Stimulated activated CD8-positive, alpha-beta memory T cell treated with anti-CD3 and anti-CD28 coated beads, Interleukin-7, amount 100 ng/mL, for 4 hours (primary cell): ENCODE data around the gene ANKRD33B.
"Not testable (repeated sequence)": the region's sequence is repeated elsewhere in the genome, so short reads cannot be mapped to it uniquely, and the experiment has no call there.

ENCODE experiments used
- DNase-seq, 2 donors: peaks; one replicate each; pipeline ENCODE4 v3.0.0-alpha.2; 2020; ENCODE audit warnings: low read depth in 2 of 2

The ANKRD33B gene

DNA sequence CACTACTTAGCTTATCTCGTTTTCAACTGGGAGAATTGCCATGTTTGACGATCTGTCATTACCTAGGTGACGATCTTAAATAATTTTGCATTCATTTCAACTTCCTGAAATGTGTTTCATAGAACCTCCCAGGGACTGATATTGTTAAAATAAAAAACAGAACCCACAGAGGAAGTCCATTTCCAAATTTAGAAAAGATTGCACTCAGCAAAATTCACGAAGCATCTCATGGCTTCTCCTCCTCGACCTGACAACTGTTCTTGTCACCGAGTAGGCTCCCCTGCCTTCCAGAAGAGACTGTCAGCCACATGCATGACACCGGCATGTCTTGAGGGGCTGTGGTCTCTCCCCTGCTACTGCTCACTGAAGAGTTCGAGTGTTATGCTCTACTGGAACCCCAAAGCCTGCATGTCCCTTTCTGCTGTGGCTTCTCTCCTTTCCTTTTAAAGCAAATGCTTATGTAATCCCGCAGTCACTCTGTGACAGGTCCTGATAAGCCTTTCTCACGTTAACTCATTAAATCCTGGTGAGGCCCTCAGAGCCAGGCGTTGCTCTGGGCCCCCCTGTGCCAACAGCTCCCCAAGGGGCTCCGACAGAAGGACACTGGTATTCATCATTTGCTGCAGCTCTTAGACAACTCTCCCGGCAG lies 26.8 kb upstream of the ANKRD33B start:
- no peak for DNase-seq

DNA sequence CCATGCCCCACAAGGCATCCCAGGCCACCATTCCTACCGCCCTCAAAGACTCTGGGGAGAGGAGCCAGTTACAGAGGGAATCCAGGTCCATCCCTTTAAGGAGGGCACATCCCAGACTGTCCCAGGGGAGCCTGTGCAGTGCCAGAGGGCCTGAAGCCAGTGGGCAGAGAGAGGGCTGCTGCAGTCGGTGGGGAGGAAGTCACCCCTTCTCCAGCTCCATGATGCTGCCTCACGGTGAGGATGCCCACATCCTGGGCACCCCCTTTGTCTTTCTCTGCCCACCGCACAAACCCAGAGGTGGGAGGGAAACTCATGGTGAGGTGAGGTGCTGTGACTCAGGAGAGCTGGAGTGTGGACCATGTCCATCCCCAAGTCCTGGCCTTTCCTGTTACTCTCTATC lies 26.2 kb upstream of the ANKRD33B start:
- no peak for DNase-seq

DNA sequence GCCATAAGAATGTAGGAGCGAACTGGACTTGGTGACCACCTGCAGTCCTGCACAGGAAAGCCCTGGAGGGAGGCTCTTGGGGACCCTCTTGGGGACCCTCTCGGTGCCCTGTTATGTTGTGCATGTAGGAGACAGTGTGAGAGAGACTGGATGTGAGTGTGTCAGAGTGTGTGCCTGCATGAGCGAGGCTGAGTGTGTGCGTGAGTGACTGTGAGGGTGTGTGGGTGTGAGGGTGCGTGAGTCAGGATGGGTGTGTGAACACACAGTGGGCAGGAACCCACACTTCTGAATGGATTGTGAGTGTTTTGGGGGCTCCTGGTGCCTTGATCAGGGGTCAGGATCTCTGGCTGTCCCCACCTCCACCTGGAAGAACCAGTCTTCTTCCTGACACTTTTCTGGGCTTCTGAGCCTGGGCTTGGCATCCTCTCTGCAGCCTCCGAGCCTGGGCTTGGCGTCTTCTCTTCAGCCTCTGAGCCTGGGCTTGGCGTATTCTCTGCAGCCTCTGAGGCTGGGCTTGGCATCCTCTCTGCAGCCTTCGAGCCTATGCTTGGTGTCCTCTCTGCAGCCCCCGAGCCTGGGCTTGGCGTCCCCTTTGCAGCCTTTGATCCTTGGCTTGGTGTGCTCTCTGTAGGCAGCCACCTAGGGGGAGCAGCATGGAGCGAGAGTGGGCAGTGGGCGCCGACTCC lies 25.6 kb upstream of the ANKRD33B start:
- no peak for DNase-seq

DNA sequence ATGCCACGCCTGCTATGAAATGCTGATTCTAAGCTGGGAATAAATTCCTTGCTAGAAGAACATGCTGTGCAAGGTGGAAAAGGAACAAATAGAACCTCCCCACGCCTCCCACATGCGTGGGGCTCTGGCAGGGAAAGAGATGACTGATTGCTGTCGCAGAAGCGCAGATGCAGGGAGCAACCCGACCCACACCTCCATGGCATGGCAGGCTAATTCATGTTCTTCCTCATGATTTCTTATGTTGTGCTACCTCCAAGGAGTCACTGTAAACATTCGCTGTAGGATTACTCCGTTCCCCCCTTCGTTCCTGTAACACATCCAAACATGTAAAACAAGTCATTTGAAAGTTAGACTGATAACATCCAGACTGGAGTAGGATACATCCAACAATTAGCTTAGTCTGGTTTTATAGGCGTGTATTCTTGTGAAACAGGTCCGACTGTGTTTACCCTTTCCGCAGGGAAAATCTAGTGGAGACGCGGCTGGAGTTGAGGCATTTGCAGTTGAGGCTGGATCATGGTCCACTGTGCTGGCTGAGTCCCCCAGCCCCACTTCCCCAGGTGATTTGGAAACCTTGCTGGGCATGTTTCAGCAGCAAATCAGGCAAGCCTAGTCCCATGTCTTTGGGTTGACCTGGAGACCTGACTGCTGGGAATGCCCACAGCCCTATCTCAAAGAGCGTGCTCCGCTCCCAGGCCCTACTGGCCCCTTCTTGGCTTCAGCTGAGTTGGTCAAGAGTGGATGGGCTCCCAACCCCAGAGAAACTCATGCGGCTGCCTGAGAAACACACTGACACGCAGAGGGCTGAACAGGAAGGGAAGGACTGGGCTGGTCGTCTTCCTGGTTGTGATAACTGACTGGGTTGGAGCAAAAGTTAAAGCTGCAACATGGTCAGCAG lies 24.8 kb upstream of the ANKRD33B start:
- no peak for DNase-seq

DNA sequence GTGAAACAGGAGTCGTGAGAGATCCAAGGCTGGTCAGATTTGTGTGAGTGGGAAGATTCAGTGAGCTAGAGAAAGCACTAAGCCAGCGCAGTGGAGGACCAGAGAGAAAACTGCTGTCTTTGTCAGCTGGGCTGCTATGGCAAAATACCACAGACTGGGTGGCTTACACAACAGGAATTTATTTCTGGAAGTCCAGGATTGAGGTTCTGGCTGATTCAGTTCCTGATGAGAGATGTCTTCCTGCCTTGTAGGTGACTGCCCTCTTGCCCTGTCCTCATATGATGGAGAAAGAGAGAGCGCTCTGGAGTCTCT lies 24.2 kb upstream of the ANKRD33B start:
- DNase-seq, result no peak

DNA sequence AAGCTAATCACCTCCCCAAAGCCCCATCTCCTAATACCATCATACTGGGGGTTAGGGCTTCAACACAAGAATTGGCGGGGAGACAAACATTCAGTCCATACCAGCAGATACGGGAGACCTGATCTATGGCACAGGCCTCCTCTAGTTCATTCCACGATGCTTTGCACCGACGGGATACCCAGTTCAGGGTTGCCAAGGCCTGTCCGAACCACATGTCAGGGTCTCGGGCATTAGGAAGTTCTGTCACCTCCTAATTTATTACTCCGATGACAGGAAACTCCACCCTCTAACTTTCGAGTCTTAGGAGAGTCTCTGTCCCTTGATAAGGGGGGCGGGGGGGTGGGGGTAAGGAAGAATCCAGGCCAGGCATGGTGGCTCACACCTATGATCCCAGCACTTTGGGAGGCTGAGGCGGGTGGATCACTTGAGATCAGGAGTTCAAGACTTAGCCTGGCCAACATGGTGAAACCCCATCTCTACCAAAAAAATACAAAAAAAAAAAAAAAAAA lies 23.8 kb upstream of the ANKRD33B start:
- no peak for DNase-seq

DNA sequence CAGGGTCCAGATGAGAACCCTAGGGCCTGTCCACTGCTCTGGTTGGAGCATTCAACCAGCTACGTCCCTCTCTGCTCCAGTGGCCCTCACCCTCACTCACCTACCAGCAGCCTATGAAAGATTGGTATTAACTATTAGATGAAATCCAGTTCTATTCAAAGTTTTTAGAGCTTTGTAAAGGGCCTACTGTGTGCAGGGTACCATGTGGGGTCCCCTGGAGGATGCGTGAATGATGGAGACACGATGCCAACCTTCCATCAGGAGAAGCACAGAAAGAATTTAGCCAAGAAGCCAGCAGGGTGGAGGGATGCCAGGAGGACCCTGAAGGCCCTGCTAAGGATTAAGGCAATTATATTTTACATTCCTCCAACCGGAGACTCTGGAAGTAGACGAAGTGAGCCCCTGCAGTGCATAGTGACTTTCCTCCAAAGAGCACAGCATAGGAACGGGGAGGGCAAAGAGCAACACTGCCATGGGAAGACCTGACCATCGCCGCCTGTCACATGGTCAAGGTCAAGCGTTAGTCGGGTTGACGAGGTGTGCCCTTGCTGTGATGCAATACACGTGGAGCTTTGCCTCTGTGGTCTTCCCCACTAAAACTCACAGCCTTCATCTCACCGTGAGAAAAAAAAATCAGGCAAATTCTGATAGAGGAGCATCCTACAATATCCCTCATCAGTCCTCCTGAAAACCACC lies 22.8 kb upstream of the ANKRD33B start:
- no peak for DNase-seq

DNA sequence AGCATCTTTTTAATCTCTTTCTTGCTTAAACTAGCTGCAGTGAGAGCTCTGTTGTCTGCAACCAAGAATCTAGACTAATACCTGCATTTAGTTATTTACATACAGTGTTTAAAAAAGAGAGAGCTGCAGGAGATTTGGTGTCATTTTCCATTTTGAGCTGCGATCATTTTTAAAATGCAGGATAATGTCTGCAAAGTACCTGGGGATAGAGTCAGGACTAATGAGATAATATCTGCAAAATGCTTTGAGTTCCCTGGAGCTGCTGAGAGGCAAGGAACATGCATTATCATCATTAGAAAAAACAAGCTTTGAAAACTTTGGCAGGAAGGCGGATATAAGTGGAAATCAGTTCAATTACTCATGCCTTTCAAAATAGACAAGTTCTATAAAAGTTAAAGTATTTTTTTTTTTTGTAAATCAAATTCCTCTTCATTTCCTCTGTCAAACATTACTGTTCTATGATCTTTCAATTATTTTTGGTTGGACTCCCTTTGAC lies 21.8 kb upstream of the ANKRD33B start:
- no peak for DNase-seq

DNA sequence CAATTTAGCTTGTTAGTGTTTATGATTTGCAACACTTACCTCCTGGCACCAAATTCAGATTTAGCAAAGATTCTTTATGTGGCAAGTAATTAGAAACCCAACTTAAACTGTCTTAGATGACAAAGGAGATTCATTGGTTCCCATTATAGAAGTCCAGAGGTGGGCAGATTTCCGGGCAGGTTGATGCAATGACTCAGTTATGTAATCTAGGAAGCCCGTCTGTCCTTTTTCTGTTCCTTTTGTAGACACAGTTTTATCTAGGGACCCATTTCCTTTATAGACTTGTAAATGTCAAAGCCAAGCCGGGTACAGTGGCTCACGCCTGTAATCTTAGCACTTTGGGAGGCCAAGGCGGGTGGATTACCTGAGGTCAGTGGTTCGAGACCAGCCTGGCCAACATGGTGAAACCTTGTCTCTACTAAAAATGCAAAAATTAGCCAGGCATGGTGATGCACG lies 20.3 kb upstream of the ANKRD33B start:
- no peak for DNase-seq

DNA sequence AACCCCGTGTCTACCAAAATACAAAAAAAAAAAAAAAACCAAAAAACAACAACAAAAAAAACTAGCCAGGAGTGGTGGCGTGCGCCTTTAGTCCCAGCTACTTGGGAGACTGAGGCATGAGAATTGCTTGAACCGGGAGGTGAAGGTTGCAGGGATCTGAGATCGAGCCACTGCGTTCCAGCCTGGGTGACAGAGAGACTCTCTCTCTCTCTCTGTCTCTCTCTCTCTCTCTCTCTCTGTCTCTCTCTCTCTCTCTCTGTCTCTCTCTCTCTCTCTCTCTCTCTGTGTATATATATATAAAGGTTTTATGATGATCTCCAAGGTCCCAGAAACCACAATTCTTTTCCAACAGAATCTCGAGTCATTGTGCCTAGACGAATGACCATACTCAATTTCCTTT lies 18.8 kb upstream of the ANKRD33B start:
- DNase-seq, result no peak

DNA sequence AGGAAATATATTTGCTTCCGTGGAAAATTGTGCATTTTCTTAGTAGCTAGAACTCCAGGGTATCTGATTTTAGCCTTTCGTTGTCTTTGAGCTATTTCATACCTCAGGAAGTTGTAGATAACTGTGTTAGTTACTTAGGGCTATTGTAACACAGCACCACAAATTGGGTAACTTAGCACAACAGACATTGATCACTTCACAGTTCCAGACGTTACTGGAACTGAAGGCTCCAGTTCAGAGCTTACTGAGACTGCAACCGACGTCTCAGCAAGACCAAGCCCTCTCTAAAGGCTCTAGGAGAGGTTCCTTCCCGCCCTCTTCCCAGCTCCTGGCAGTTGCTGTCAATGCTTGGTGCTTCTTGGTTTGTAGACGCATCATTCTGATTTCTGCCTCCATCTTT lies 17.7 kb upstream of the ANKRD33B start:
- DNase-seq, result no peak

DNA sequence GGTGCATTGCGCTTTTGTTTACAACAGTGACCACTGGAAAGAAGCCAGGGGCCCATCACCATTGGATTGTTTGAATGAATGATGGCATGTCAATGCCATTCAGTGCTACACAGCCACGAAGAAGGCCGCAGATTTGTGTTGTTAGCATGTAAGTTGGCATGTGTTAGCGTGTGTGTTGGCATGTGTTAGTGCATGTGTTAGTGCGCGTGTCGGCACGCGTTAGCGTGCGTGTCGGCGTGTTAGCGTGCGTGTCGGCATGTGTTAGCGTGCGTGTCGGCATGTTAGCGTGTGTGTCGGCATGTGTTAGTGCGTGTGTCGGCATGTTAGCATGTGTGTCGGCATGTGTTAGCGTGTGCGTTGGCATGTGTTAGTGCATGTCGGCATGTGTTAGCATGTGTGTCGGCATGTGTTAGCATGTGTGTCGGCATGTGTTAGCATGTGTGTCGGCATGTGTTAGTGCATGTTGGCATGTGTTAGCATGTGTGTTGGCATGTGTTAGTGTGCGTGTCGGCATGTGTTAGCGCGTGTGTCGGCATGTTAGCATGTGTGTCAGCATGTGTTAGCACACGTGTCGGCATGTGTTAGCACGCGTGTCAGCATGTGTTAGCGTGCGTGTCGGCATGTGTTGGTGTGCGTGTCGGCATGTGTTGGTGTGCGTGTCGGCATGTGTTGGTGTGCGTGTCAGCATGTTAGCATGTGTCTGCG lies 15.3 kb upstream of the ANKRD33B start:
- no peak for DNase-seq

DNA sequence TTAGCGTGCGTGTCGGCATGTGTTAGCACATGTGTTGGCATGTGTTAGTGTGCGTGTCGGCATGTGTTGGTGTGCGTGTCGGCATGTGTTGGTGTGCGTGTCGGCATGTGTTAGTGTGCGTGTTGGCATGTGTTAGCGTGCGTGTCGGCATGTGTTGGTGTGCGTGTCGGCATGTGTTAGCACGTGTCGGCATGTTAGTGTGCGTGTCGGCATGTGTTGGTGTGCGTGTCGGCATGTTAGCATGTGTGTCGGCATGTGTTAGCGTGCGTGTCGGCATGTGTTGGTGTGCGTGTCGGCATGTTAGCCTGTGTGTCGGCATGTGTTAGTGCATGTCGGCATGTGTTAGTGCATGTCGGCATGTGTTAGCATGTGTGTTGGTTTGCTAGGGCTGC lies 14.8 kb upstream of the ANKRD33B start:
- not testable (repeated sequence) for DNase-seq

DNA sequence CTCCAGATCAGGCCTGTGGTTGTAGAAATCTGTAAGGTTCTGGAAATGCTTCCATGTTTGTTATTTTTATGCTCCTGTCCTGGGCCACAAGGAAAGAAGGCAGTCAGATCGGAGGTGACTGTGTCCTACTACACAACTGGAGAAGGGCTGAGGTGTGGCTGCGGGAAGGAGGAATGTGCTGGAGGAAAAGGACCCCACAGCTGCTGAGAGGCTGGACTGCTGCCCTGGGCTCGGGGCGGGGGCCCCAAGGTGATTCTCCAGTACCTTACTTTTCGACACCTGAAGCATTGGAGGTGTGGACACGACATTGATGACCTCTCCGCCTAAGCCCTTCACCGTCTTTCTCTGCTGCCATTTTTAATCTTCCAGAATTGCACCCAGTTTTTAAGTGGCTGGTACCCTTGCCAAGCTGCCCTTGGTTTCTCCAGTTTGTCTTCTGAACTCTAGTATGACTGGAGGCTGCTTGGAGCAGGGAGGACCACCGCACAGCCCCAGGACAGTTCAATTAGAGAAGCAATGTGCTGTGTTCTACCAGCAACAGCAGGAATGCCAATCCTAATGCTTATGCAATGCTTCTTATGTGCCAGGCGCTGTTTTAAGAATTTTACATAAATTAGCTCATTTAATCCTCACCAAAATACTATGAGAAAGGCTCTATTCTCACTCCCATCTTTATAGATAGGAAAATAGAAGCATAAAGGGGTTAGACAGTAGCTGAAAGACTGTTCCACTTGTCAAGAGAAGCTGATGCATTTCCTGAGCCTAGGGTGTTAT lies 13.5 kb upstream of the ANKRD33B start:
- DNase-seq, result no peak

DNA sequence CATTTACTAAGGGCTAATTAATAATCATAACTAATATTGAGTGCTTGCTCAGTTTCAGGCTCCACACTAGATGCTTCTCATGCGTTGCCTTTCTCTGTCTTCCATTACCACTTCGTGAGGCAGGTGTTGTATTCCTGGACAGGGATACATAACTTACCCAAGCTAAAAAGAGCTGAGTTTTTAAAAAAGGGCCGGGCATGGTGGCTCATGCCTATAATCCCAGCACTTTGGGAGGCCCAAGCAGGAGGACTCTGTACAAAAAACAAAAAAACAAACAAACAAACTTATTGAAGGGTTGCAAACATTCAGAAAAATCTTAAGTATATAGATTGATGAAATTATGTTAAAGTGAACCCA lies 12.1 kb upstream of the ANKRD33B start:
- no peak for DNase-seq

DNA sequence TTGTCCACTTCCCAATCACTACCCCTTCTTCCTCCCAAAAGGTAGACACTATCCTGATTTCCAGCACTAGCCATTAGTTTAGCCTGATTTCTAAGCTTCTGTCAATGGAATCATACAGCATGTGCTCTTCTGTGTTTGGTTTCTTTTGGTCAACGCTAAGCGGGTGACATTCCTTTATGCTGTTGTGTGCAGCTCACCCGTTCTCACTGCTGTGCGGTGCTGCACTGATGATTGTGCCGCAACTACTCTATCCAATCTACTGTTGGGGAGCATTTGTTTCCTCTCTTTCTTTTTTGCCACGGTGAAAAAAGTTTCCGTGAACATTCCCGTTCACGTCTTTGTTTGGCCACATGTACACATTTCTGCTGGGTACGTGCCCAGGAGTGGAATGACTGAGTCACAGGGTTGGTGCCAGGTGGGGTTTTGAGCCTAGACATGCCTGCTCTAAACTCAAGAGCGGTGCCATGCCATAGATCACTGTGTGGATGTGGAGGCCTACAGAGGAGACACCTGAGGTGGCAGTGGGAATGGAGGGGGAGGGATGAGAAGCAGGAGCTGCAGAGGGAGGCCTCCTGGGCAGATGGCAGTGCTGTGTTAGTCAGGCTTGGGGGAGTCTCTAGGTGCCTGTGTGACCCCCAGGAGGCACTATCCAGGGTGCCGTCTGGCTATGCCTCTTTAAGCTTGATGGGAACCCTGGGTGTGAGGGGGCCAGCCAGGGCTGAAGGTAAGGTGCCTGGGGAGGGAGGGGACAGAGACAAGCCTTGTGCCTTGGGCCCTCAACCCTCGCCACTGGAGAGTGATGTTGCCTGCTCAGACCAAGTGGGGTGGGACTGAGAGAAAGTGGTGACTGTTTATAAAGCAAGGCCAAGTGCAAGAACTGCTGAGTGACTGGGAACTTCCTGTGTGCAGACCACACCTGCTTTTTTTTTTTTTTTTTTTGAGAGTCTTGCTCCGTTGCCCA lies 11.4 kb upstream of the ANKRD33B start:
- no peak for DNase-seq

DNA sequence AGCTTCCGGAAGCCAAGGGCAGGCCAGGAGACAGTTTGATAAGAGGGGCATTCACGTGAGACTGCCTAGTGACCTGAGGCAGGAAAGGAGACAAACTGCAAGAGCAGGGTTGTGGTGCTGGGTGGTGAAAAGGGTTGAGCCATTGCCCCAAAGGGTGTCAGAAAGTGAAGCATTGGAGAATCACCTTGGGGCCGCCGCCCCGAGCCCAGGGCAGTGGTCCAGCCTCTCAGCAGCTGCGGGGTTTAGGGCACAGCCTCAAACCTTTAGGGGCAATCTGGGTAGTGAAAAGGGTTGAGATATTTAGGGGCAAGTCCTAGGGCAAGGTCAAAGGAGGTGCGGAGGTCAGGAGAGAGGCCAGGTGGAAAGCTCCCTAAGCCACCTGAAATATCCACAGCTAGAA lies 10.4 kb upstream of the ANKRD33B start:
- no peak for DNase-seq

DNA sequence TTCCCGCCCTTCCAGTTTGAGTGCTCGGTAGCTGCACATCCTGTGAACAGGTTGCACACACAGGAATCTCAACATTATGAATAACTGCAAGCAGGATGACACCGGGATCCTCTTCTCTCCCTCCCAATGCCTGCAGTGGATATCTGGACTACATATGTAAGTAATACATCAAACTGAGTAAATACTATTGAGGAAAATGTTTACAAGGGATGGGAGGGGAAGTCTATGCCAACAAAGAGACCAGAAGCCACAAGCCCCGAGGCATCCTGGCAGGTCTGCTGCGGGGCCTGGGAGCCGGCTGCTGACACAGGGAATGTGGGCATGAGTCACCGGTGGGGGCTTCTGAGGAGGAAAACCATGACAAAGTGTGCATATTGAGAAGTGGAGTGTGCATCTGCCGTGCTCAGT lies 8.6 kb upstream of the ANKRD33B start:
- no peak for DNase-seq

DNA sequence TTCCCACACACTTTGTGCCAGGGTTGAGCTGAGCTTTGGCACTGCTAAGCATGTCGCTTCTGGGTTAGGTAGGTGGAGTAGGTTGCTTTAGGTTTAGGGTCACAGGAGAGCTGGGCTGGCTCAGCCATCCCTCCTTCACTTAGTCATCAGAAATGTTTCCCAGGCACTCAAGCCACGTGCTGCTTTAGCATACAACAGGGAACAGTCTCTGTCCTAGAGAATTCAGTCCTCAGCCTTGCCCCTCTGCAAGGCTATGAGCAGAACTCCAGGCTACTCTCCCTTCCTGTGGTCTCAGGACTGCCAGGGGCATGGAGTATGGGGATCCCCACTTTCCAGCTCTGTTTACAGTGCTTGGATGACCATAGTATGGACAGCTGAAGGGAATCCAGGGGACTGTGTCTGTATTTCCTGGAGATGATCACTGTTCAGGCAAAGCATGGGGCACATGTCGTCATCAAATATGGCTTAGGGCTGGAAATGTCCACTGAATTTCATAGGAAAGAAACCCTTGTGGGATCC lies 7.5 kb upstream of the ANKRD33B start:
- DNase-seq, result no peak
